Hepatocyte (in vitro differentiated cells): ENCODE results near the gene DUSP28. TPM values are rescaled to one million over a fixed set of nuclear protein-coding genes. Genes with fewer than 3 reads are reported as not detected.

ENCODE experiments used
- DNase-seq: peaks from one replicate; pipeline ENCODE4 v3.0.0-alpha.2; 2016; ENCODE audit warnings: low spot score
- H2AFZ ChIP-seq: fragments of 200-600 bp; sonication (generic); 2 replicates; pipeline ENCODE4 v1.6.0; 2016; ENCODE audit warnings: antibody characterized with exemption, mild to moderate bottlenecking
- H3K27ac ChIP-seq: fragments of 200-600 bp; sonication (generic); 2 replicates; pipeline ENCODE4 v1.5.1; 2016; ENCODE audit warnings: mild to moderate bottlenecking
- H3K27me3 ChIP-seq: fragments of 200-600 bp; sonication (generic); 2 replicates; pipeline ENCODE4 v1.6.1; 2016
- H3K36me3 ChIP-seq: fragments of 200-600 bp; sonication (generic); replicated peaks from 2 replicates; pipeline ENCODE4 v1.5.1; 2016; ENCODE audit warnings: low read depth; ENCODE audit not compliant: insufficient read depth
- H3K4me1 ChIP-seq: fragments of 200-600 bp; sonication (generic); 2 replicates; pipeline ENCODE4 v1.5.1; 2016; ENCODE audit warnings: mild to moderate bottlenecking, moderate library complexity; ENCODE audit not compliant: insufficient read depth
- H3K4me2 ChIP-seq: fragments of 200-600 bp; sonication (generic); 2 replicates; pipeline ENCODE4 v1.6.0; 2016
- H3K4me3 ChIP-seq: fragments of 200-600 bp; sonication (generic); 2 replicates; pipeline ENCODE4 v1.5.1; 2016; ENCODE audit warnings: mild to moderate bottlenecking
- H3K79me2 ChIP-seq: fragments of 200-600 bp; sonication (generic); 2 replicates; pipeline ENCODE4 v1.6.0; 2017; ENCODE audit warnings: mild to moderate bottlenecking
- H3K9me2 ChIP-seq: fragments of 200-600 bp; sonication (generic); replicated peaks from 2 replicates; pipeline ENCODE4 v1.6.0; 2017; ENCODE audit warnings: mild to moderate bottlenecking; ENCODE audit not compliant: insufficient read depth
- H3K9me3 ChIP-seq: fragments of 200-600 bp; sonication (generic); 2 replicates; pipeline ENCODE4 v1.5.1; 2016; ENCODE audit warnings: low read depth, mild to moderate bottlenecking
- H4K20me1 ChIP-seq: fragments of 200-600 bp; sonication (generic); 2 replicates; pipeline ENCODE4 v1.6.0; 2016; ENCODE audit warnings: mild to moderate bottlenecking; ENCODE audit not compliant: insufficient read depth, poor library complexity, severe bottlenecking
- EZH2 ChIP-seq: fragments of 200-600 bp; sonication (generic); IDR thresholded peaks from 2 replicates; pipeline ENCODE4 v1.6.1; 2016; ENCODE audit warnings: antibody characterized with exemption, mild to moderate bottlenecking, borderline replicate concordance
- EZH2phosphoT487 ChIP-seq: fragments of 200-600 bp; sonication (generic); IDR thresholded peaks from one replicate; pipeline ENCODE4 v1.6.1; 2018; ENCODE audit warnings: antibody characterized with exemption, mild to moderate bottlenecking, low read depth, moderate library complexity; ENCODE audit not compliant: unreplicated experiment, severe bottlenecking
- WGBS: methylation state at CpG from one replicate; pipeline ENCODE4 v1.1.6; 2016; ENCODE audit warnings: low lambda C conversion rate; ENCODE audit errors: missing lambda C conversion rate; 5-methylcytosine and 5-hydroxymethylcytosine counted together
- polyA plus RNA-seq: library from polyadenylated mRNA; unstranded; fragments of >200 nt; fragmentation: Nextera tagmentation; extraction: Ambion mirVana; gene quantifications from 2 replicates; pipeline ENCODE4 v1.2.1, GENCODE V29; 2016
- total RNA-seq: library from RNA; depleted of rRNA; stranded (reverse); fragments of >200 nt; gene quantifications from 2 replicates; pipeline ENCODE4 v1.2.3, GENCODE V29; 2014
- TF ChIP-seq, protein P1 (sequence below): fragments of 200-600 bp; sonication (generic); IDR thresholded peaks from 2 replicates; pipeline ENCODE4 v1.5.1; 2016; ENCODE audit warnings: antibody characterized with exemption, mild to moderate bottlenecking; ENCODE audit not compliant: poor library complexity

DUSP28 gene
- total and polyA plus RNA-seq, 2 experiments from 2014 or later: 4.6 to 6.8 TPM

DNA sequence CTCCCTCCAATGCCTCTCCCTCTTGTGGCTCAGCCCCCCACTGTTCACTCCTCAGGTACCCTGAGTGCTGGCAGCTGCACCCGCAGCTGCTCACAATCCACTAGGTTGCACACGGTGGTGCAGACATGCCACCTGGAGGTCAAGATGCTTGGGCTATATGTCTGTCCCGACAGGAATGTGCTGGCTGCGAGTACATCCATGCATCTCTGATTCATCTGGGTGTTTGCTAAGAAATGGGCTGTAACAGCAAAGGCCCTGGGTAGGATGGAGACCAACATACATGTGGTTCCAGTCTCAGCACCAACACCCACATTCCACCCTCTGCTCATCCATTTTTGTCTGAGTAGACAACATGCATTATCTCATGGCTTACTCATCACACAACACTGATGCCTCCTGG lies 33.6 kb upstream of the DUSP28 start:
- 74% methylated on average over 4 of the region's 4 CpGs for WGBS
- Histone ChIP-seq H3K27ac (no peak overlapping the region), H3K4me2 (no peak overlapping the region), H3K9me2 (no peaks in the 10 kb centered on the region), H3K9me3 (peaks cover 11% of the 10 kb centered on the region), H3K36me3 (no peaks in the 10 kb centered on the region), H2AFZ (no peak overlapping the region), H3K4me3 (no peak overlapping the region), H3K4me1 (no peaks in the 10 kb centered on the region), H4K20me1 (no peaks in the 10 kb centered on the region), H3K79me2 (no peaks in the 10 kb centered on the region), H3K27me3 (no peaks in the 10 kb centered on the region)
- DNase-seq: no peak
- no peak for TF ChIP-seq EZH2phosphoT487

DNA sequence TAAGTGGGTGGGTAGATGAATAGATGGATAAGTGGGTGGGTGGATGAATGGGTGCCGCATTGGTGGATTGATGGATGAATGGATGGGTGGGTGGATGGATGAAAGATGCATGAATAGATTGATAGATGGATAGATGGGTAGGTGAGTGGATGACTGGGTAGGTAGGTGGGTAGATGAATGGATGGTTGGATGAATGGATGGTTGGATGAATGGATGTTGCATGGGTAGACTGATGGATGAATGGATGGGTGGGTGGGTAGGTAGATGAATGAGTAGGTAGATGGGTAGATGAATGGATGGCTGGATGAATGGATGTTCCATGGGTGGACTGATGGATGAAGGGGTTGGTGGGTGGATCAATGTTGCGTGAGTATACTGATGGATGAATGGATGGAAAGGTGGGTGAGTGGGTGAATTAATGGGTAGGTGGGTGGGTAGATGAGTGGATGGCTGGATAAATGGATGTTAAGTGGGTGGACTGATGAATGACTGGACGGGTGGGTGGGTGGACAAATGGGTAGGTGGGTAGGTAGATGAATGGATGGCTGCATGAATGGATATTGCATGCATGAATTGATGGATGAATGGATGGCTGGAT lies 32.9 kb upstream of the DUSP28 start:
- H3K4me2 ChIP-seq: no peak overlapping the region
- H3K9me3 ChIP-seq: peaks cover 16% of the 10 kb centered on the region
- DNase-seq: no peak
- H3K4me1 ChIP-seq: no peaks in the 10 kb centered on the region
- TF ChIP-seq EZH2 (no peak), EZH2phosphoT487 (no peak)
- TF ChIP-seq, protein P1, sequence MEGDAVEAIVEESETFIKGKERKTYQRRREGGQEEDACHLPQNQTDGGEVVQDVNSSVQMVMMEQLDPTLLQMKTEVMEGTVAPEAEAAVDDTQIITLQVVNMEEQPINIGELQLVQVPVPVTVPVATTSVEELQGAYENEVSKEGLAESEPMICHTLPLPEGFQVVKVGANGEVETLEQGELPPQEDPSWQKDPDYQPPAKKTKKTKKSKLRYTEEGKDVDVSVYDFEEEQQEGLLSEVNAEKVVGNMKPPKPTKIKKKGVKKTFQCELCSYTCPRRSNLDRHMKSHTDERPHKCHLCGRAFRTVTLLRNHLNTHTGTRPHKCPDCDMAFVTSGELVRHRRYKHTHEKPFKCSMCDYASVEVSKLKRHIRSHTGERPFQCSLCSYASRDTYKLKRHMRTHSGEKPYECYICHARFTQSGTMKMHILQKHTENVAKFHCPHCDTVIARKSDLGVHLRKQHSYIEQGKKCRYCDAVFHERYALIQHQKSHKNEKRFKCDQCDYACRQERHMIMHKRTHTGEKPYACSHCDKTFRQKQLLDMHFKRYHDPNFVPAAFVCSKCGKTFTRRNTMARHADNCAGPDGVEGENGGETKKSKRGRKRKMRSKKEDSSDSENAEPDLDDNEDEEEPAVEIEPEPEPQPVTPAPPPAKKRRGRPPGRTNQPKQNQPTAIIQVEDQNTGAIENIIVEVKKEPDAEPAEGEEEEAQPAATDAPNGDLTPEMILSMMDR: no peak
- H3K4me3 ChIP-seq: no peak overlapping the region
- H3K36me3 ChIP-seq: no peaks in the 10 kb centered on the region
- H3K27me3 ChIP-seq: no peaks in the 10 kb centered on the region
- WGBS: 93% methylated on average over 3 of the region's 3 CpGs
- H3K27ac ChIP-seq: no peak overlapping the region
- no peak overlapping the region for H2AFZ ChIP-seq
- no peaks in the 10 kb centered on the region for H3K79me2 ChIP-seq
- H4K20me1 ChIP-seq: no peaks in the 10 kb centered on the region
- H3K9me2 ChIP-seq: no peaks in the 10 kb centered on the region

DNA sequence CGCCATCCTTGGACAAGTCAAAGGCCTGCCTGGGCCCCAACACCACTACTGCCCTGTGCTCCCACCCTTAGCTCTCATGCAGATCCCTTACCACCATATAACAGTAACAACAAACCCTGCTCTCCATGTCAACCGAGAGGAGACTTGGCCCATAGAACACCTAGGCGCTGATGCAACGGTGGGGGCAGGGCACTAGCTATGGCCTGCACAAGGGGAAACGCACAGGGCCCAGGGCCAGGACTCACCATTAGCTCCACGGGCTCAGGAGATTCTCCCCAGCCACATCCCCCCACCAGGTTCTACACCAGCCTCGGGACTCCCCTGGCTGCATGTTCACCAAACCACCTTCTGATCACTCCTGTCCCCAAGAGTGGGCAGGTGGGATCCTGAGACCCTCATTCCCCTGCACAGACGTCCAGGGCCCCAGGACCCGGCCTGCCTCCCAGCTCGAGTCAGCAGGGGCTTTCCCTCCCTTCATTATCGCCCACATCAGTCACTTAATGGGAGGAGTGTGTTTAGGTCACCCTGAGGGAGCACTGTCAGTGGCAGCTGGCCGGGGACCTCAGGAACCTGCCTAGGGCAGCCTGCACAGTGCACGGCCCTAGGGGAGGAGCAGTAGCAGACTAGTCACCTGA lies 31.6 kb upstream of the DUSP28 start:
- no peak overlapping the region for H3K4me3 ChIP-seq
- no peaks in the 10 kb centered on the region for H3K27me3 ChIP-seq
- no peaks in the 10 kb centered on the region for H4K20me1 ChIP-seq
- no peak overlapping the region for H2AFZ ChIP-seq
- H3K9me2 ChIP-seq: no peaks in the 10 kb centered on the region
- TF ChIP-seq EZH2: no peak
- no peak for TF ChIP-seq EZH2phosphoT487
- TF ChIP-seq, protein P1: no peak
- no peak overlapping the region for H3K27ac ChIP-seq
- no peaks in the 10 kb centered on the region for H3K4me1 ChIP-seq
- H3K9me3 ChIP-seq: peaks cover 19% of the 10 kb centered on the region
- no peaks in the 10 kb centered on the region for H3K79me2 ChIP-seq
- H3K4me2 ChIP-seq: no peak overlapping the region
- 97% methylated on average over 13 of the region's 13 CpGs for WGBS
- H3K36me3 ChIP-seq: no peaks in the 10 kb centered on the region
- DNase-seq: no peak

DNA sequence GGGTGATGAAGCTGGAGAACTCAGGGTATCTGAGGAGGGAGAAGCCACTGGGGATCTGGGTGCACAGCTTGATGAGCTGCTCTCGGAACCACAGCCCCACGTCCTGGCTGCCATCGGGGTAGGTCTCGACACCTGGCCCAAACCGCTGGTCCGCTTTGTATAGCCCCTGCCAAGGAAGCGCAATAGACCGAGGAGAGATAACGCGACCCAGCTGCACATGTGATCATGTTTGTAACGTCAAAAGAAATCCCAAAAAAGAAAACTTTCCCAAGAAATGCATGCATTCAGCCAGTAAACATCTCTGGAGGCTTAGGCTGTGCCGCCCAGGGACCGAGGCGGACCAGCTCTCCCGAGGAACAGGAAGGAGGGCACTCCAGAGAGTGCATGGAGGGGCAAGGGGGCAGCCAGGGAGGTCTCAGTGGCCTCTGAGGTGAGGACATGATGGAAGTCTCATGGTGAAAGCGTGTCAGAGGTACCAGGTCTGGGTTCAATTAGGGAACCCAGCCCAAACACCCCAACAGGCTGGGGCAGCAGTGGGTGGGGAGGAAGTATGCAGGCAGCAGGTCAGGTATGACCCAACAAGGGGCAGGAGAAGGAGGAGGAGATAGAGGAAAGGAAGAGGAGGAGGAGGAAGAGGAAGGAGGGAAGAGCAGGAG lies 30.7 kb upstream of the DUSP28 start:
- Histone ChIP-seq H3K4me1 (no peaks in the 10 kb centered on the region), H3K9me3 (peaks cover 19% of the 10 kb centered on the region), H2AFZ (no peak overlapping the region), H3K9me2 (no peaks in the 10 kb centered on the region), H3K27ac (no peak overlapping the region), H3K36me3 (no peaks in the 10 kb centered on the region), H3K4me2 (no peak overlapping the region), H4K20me1 (no peaks in the 10 kb centered on the region), H3K79me2 (no peaks in the 10 kb centered on the region), H3K4me3 (no peak overlapping the region), H3K27me3 (no peaks in the 10 kb centered on the region)
- no peak for DNase-seq
- WGBS: 98% methylated on average over 16 of the region's 16 CpGs
- TF ChIP-seq EZH2: no peak
- no peak for TF ChIP-seq EZH2phosphoT487
- TF ChIP-seq, protein P1: no peak
